Subcutaneous adipose tissue (tissue), 4 donors: ENCODE data around the gene FAM83C. TPM values are rescaled to one million over a fixed set of nuclear protein-coding genes. Genes with fewer than 3 reads are reported as not detected.

ENCODE experiments used
- CTCF ChIP-seq: fragments of 450-650 bp; IDR thresholded peaks from one replicate; pipeline ENCODE4 v1.5.1; 2016; ENCODE audit warnings: low read depth, mild to moderate bottlenecking, control low read depth, antibody characterized with exemption, moderate library complexity
- total RNA-seq, 4 donors: library from RNA; depleted of rRNA; stranded (reverse); fragments of >200 nt; gene quantifications; one replicate each; pipeline ENCODE4 v1.1.0, GENCODE V29; 2016

The FAM83C gene
- total RNA-seq, 4 donors from 2014 or later, result not detected

- no peak for TF ChIP-seq CTCF
Measured at GRCh38 chr20:35273449-35274171, 18.6 kb downstream of the FAM83C start.

GRCh38 chr20:35271904-35272303, 20.3 kb downstream of the FAM83C start:
- no peak for TF ChIP-seq CTCF

- no peak for TF ChIP-seq CTCF
Measured at GRCh38 chr20:35271073-35271882, 20.9 kb downstream of the FAM83C start.

- no peak for TF ChIP-seq CTCF
Measured at GRCh38 chr20:35270021-35270902, 22.0 kb downstream of the FAM83C start.

GRCh38 chr20:35269055-35269781, 23.0 kb downstream of the FAM83C start:
- no peak for TF ChIP-seq CTCF

GRCh38 chr20:35267092-35267491, 25.1 kb downstream of the FAM83C start:
- no peak for TF ChIP-seq CTCF
